Spleen (tissue), 7 donors: ENCODE data around the gene NECTIN1.

Experiments used
- POLR2A ChIP-seq, 3 donors: fragments of 450-650 bp; IDR thresholded peaks; one replicate each; pipeline ENCODE4 v1.5.1; 2017; ENCODE audit warnings: antibody characterized with exemption in 3 of 3, mild to moderate bottlenecking in 1 of 3
- POLR2AphosphoS5 ChIP-seq, 3 donors: sonication (generic); formaldehyde crosslinking; IDR thresholded peaks; one replicate each; pipeline ENCODE4 v1.5.1; 2017; ENCODE audit warnings: antibody characterized with exemption in 3 of 3
- TF ChIP-seq, protein P1 (sequence below), 11 experiments: fragments of 200-600 bp in 7 of 11; fragments of 450-650 bp in 4 of 11; sonication (generic) in 4 of 11; IDR thresholded peaks in 8 of 11; conservative IDR thresholded peaks in 3 of 11; 1 replicate in 7 of 11; 2 replicates in 4 of 11; pipeline versions ENCODE4 v1.4.0 to v1.8.0; 2016 to 2021; ENCODE audit warnings: antibody characterized with exemption in 11 of 11, inconsistent platforms in 4 of 11, mild to moderate bottlenecking in 1 of 11
- donor health status: DM: no; HTN: no; CAD: no; lungs with moderate emphysema.
- donor health status: DM: no; HTN: no; CAD: no.
- donor health status: DM: no; HTN: no; CAD: no.

DNA sequence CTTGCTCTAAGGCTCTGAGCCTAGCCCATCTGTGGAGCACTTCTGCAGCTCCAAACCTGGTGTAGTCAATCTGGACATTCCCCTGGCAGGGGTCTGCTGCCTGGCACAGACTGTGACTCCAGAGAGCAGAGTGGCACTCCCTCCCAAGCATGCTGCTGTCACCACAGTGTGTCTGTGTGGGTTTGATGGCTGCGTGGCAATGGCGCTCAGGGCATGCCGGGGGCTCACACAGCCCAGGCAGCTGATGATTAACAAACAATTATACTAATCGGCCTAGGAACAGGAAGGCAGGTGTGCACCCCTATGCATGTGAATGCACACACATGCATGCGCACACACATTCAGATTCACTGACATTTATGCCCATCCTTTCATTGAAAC, 9.0 kb upstream of the NECTIN1 start:
- TF ChIP-seq POLR2A (IDR thresholded peaks at IDR 0.05) (no peak), POLR2AphosphoS5 (IDR thresholded peaks at IDR 0.05) (no peak)
- TF ChIP-seq, protein P1, sequence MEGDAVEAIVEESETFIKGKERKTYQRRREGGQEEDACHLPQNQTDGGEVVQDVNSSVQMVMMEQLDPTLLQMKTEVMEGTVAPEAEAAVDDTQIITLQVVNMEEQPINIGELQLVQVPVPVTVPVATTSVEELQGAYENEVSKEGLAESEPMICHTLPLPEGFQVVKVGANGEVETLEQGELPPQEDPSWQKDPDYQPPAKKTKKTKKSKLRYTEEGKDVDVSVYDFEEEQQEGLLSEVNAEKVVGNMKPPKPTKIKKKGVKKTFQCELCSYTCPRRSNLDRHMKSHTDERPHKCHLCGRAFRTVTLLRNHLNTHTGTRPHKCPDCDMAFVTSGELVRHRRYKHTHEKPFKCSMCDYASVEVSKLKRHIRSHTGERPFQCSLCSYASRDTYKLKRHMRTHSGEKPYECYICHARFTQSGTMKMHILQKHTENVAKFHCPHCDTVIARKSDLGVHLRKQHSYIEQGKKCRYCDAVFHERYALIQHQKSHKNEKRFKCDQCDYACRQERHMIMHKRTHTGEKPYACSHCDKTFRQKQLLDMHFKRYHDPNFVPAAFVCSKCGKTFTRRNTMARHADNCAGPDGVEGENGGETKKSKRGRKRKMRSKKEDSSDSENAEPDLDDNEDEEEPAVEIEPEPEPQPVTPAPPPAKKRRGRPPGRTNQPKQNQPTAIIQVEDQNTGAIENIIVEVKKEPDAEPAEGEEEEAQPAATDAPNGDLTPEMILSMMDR (IDR thresholded peaks at IDR 0.05 in 8 of 11, conservative IDR thresholded peaks at IDR 0.05 in 3 of 11), result no peak
